CD14-positive monocyte (primary cell): ENCODE measurements around the gene BUD13. TPM values are rescaled to one million over a fixed set of nuclear protein-coding genes. Genes with fewer than 3 reads are reported as not detected.

ENCODE experiments used
- DNase-seq, 3 donors: peaks; one replicate each; pipeline ENCODE4 v3.0.0-alpha.2; 2011 to 2022
- H2AFZ ChIP-seq: 2 replicates; pipeline ENCODE4 v1.6.0; 2012; ENCODE audit warnings: mild to moderate bottlenecking, low read depth, low read length, inconsistent platforms; ENCODE audit not compliant: insufficient read depth, poor library complexity, severe bottlenecking
- H3K27ac ChIP-seq, 2 donors: 1 replicate in 1 of 2; 2 replicates in 1 of 2; pipeline ENCODE4 v1.5.1; 2012 to 2013; ENCODE audit warnings: low read length in 2 of 2, control low read depth in 1 of 2, inconsistent platforms in 1 of 2, low read depth in 1 of 2, mild to moderate bottlenecking in 1 of 2
- H3K27me3 ChIP-seq, 2 donors: one replicate each; pipeline versions ENCODE4 v1.6.0 to v1.6.1; 2011 to 2013; ENCODE audit warnings: low read length in 2 of 2; ENCODE audit not compliant: control insufficient read depth in 2 of 2, insufficient read depth in 2 of 2
- H3K36me3 ChIP-seq, 2 donors: replicated peaks in 1 of 2; 1 replicate in 1 of 2; 2 replicates in 1 of 2; pipeline versions ENCODE4 v1.5.1 to v1.6.1; 2012 to 2013; ENCODE audit warnings: low read length in 2 of 2, control low read depth in 1 of 2, inconsistent platforms in 1 of 2, mild to moderate bottlenecking in 1 of 2; ENCODE audit not compliant: insufficient read depth in 2 of 2, control insufficient read depth in 1 of 2
- H3K4me1 ChIP-seq, 2 donors: 1 replicate in 1 of 2; 2 replicates in 1 of 2; pipeline versions ENCODE4 v1.5.1 to v1.6.1; 2012 to 2013; ENCODE audit warnings: low read length in 2 of 2, control low read depth in 1 of 2, inconsistent platforms in 1 of 2, mild to moderate bottlenecking in 1 of 2, moderate library complexity in 1 of 2; ENCODE audit not compliant: insufficient read depth in 2 of 2, control insufficient read depth in 1 of 2
- H3K4me2 ChIP-seq: replicated peaks from 2 replicates; pipeline ENCODE3; 2012; ENCODE audit warnings: low read length, moderate library complexity, mild to moderate bottlenecking; ENCODE audit not compliant: poor library complexity, severe bottlenecking; ENCODE audit errors: extremely low read depth
- H3K4me3 ChIP-seq, 3 experiments: fragments of 200-600 bp in 1 of 3; sonication (generic) in 1 of 3; replicated peaks in 1 of 3; 1 replicate in 2 of 3; 2 replicates in 1 of 3; pipeline ENCODE4 v1.5.1; 2011 to 2013; ENCODE audit warnings: low read length in 3 of 3, mild to moderate bottlenecking in 3 of 3, control low read depth in 2 of 3, low read depth in 2 of 3, inconsistent platforms in 1 of 3, moderate library complexity in 1 of 3
- H3K79me2 ChIP-seq: 2 replicates; pipeline ENCODE4 v1.6.0; 2012; ENCODE audit warnings: mild to moderate bottlenecking, control low read depth, inconsistent platforms, low read length, moderate library complexity; ENCODE audit not compliant: insufficient read depth
- H3K9ac ChIP-seq: 2 replicates; pipeline ENCODE4 v1.6.0; 2017; ENCODE audit warnings: low read length, mild to moderate bottlenecking; ENCODE audit not compliant: insufficient read depth, poor library complexity, severe bottlenecking
- H3K9me3 ChIP-seq, 2 donors: replicated peaks in 1 of 2; 1 replicate in 1 of 2; 2 replicates in 1 of 2; pipeline versions ENCODE4 v1.5.1 to v1.6.1; 2012 to 2013; ENCODE audit warnings: low read length in 2 of 2, control low read depth in 1 of 2; ENCODE audit not compliant: control insufficient read depth in 1 of 2, insufficient read depth in 1 of 2
- H4K20me1 ChIP-seq: 2 replicates; pipeline ENCODE4 v1.6.0; 2012; ENCODE audit warnings: mild to moderate bottlenecking, low read length, control low read depth, moderate library complexity; ENCODE audit not compliant: insufficient read depth
- H3K27ac Mint-ChIP-seq, 7 donors: one replicate each; pipeline ENCODE4 v1.8.0; 2020; ENCODE audit warnings: mild to moderate bottlenecking in 7 of 7, mixed read lengths in 7 of 7, moderate library complexity in 6 of 7, inconsistent platforms in 2 of 7
- H3K27me3 Mint-ChIP-seq, 3 donors: one replicate each; pipeline ENCODE4 v1.8.0; 2021 to 2022; ENCODE audit warnings: low read depth in 3 of 3, mild to moderate bottlenecking in 3 of 3, mixed read lengths in 3 of 3, moderate library complexity in 3 of 3, inconsistent platforms in 1 of 3
- H3K36me3 Mint-ChIP-seq, 2 donors: one replicate each; pipeline ENCODE4 v1.8.0; 2020; ENCODE audit warnings: mixed read lengths in 2 of 2, inconsistent platforms in 1 of 2, mild to moderate bottlenecking in 1 of 2
- H3K4me1 Mint-ChIP-seq: one replicate; pipeline ENCODE4 v1.8.0; 2020; ENCODE audit warnings: mild to moderate bottlenecking, mixed read lengths
- H3K4me3 Mint-ChIP-seq, 2 donors: one replicate each; pipeline ENCODE4 v1.8.0; 2020; ENCODE audit warnings: mild to moderate bottlenecking in 2 of 2, mixed read lengths in 2 of 2, moderate library complexity in 1 of 2
- H3K9me3 Mint-ChIP-seq, 7 donors: one replicate each; pipeline ENCODE4 v1.8.0; 2020 to 2022; ENCODE audit warnings: mixed read lengths in 7 of 7, mild to moderate bottlenecking in 6 of 7, moderate library complexity in 6 of 7, inconsistent platforms in 2 of 7
- WGBS: methylation state at CpG from one replicate; pipeline ENCODE4 v1.1.5; 2013; ENCODE audit warnings: missing lambda C conversion rate; ENCODE audit not compliant: insufficient coverage; 5-methylcytosine and 5-hydroxymethylcytosine counted together
- intact Hi-C, 2 donors: fragments of 100-400 bp; cut with micrococcal nuclease; formaldehyde crosslinking; loops; one replicate each; pipeline versions ENCODE4 v1.15.0 to v1.15.1; 2023
- polyA plus RNA-seq, 3 donors: library from polyadenylated mRNA; depleted of rRNA in 1 of 3; unstranded in 2 of 3; stranded (reverse) in 1 of 3; fragments of 300-500 nt in 2 of 3; fragments of >200 nt in 1 of 3; fragmentation: Illumina TruSeq in 2 of 3; gene quantifications; 1 replicate in 2 of 3; 2 replicates in 1 of 3; pipeline ENCODE4 v1.2.3, GENCODE V29; 2012 to 2021
- TF ChIP-seq, protein P1 (sequence below): fragments of 200-600 bp; IDR thresholded peaks from one replicate; pipeline ENCODE4 v1.8.0; 2022; ENCODE audit warnings: antibody characterized with exemption, mild to moderate bottlenecking

BUD13 gene
- polyA plus RNA-seq, 3 donors, result 4.2 to 8.7 (median 5.3) TPM

DNA sequence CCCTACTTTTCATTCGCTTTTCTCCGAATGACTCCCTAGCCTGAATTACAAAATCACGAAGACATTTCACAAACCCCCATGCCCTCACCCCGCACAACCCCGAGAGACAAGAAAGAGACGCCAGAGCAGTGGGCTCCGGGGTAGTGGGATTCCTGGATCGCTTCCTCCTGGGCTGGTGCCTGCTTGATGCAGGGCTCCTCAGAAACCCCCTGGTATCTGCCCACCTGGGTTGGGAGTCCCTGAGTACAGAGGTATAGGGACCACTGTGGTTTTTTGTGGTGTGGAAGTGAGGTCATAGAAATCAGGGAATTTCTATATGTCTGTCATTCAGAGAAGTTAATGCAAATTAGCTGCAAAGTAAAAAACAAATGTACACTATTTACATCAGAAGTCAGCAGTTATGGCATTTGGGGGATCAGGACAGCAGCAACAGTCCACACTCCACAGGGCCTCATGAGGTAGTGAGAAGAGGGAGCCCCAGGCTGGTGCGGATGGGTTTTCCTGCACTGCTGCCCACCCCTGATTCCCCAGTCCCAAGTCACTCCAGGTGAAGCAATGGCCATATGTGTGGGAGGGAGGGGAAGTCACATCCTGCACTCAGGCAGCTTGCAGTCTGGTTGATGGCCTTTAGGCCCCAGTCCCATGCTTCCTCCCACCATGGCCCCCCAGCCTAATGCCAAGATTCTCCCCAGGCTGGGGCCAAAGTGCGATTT, 39.6 kb downstream of the BUD13 start:
- H3K79me2 ChIP-seq, result no peaks in the 10 kb centered on the region
- H3K27ac Mint-ChIP-seq, result peak overlapping the region in 1 of 7 donors; percentile 35
- peaks cover 0 to 2% (median 0%) of the 10 kb centered on the region in 7 donors for H3K9me3 Mint-ChIP-seq
- H2AFZ ChIP-seq, result no peak overlapping the region
- H3K4me2 ChIP-seq, result no peak overlapping the region
- no peak overlapping the region for H3K27ac ChIP-seq
- intact Hi-C loops, result no loop called here
- no peaks in the 10 kb centered on the region for H3K27me3 ChIP-seq
- H3K4me3 ChIP-seq, result no peak overlapping the region
- peaks cover 1 to 7% (median 3%) of the 10 kb centered on the region in 3 donors for H3K27me3 Mint-ChIP-seq
- 48% methylated on average over 3 of the region's 10 CpGs for WGBS
- no peak overlapping the region for H3K9ac ChIP-seq
- peaks cover 4 to 8% of the 10 kb centered on the region in 2 donors for H3K36me3 Mint-ChIP-seq
- no peaks in the 10 kb centered on the region for H3K36me3 ChIP-seq
- DNase-seq, result no peak
- H3K4me1 Mint-ChIP-seq, result peaks cover 15% of the 10 kb centered on the region
- H3K4me3 Mint-ChIP-seq, result no peak overlapping the region
- no peaks in the 10 kb centered on the region for H3K9me3 ChIP-seq
- no peaks in the 10 kb centered on the region for H4K20me1 ChIP-seq
- peaks cover 4 to 8% of the 10 kb centered on the region in 2 donors for H3K4me1 ChIP-seq
- TF ChIP-seq, protein P1, sequence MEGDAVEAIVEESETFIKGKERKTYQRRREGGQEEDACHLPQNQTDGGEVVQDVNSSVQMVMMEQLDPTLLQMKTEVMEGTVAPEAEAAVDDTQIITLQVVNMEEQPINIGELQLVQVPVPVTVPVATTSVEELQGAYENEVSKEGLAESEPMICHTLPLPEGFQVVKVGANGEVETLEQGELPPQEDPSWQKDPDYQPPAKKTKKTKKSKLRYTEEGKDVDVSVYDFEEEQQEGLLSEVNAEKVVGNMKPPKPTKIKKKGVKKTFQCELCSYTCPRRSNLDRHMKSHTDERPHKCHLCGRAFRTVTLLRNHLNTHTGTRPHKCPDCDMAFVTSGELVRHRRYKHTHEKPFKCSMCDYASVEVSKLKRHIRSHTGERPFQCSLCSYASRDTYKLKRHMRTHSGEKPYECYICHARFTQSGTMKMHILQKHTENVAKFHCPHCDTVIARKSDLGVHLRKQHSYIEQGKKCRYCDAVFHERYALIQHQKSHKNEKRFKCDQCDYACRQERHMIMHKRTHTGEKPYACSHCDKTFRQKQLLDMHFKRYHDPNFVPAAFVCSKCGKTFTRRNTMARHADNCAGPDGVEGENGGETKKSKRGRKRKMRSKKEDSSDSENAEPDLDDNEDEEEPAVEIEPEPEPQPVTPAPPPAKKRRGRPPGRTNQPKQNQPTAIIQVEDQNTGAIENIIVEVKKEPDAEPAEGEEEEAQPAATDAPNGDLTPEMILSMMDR, result peak; percentile 70

DNA sequence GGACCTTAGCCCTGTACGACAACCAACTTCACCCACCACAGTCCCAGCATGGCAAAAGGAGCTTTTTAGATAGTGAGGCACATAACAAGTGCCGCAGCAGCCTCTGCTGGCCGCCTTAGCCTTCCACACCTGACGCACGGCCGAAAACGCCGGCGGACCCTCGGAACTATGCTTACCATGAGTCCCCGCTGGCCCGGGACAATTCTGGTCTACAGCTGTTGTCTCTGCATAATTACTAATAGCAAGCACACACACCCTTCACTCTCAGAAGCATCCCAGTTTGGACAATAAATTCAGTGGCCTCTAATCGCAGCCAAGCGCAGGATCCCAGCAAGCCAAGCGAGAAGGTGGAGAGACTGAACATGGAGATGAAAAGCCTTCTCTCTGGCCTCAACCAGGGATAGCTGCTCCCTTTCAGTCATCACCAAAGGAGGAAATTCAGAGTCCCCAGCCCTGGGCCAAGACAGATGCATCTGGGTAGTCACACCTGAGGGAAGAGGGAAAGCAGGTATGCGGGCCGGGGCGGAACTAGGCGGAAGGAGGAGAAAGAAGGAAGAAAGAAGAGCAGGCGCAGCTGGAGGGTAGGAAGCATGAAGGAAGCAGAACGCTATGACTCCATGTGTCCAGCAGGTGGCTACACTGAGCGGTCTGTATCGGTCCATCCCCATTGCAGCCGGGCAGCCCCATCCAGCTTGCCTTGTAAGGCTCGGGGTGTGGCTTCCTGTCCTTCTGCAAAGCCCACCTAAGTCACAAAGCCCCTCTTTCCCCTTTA, 40.3 kb downstream of the BUD13 start:
- Mint-ChIP-seq H3K27me3 (peaks cover 1 to 7% (median 3%) of the 10 kb centered on the region in 3 donors), H3K36me3 (peaks cover 0 to 8% of the 10 kb centered on the region in 2 donors), H3K9me3 (peaks cover 0 to 2% (median 0%) of the 10 kb centered on the region in 7 donors), H3K27ac (peak overlapping the region in 1 of 7 donors; percentile 35), H3K4me1 (peaks cover 15% of the 10 kb centered on the region), H3K4me3 (no peak overlapping the region)
- no peaks in the 10 kb centered on the region for H3K36me3 ChIP-seq
- H3K4me1 ChIP-seq, result peaks cover 4 to 8% of the 10 kb centered on the region in 2 donors
- H3K27ac ChIP-seq, result no peak overlapping the region
- H2AFZ ChIP-seq, result no peak overlapping the region
- TF ChIP-seq, protein P1, result peak; percentile 95
- no peaks in the 10 kb centered on the region for H3K27me3 ChIP-seq
- no peaks in the 10 kb centered on the region for H3K9me3 ChIP-seq
- no peaks in the 10 kb centered on the region for H4K20me1 ChIP-seq
- no peak overlapping the region for H3K4me3 ChIP-seq
- WGBS, result 46% methylated on average over 17 of the region's 25 CpGs
- no peak overlapping the region for H3K4me2 ChIP-seq
- intact Hi-C loops, result no loop called here
- no peaks in the 10 kb centered on the region for H3K79me2 ChIP-seq
- peak; percentile 37 to 68 (median 63) for DNase-seq
- H3K9ac ChIP-seq, result no peak overlapping the region
